H1 (cell line): ENCODE data around the gene DGKD. TPM values are rescaled to one million over a fixed set of nuclear protein-coding genes. Genes with fewer than 3 reads are reported as not detected.

Experiments used
- CTCF ChIA-PET: fragments of 300-600 bp; sonication (Branson Sonifier 250); formaldehyde crosslinking; loops from one replicate; lab custom pipeline; 2021; ENCODE audit not compliant: partially characterized antibody; lab: Charles Lee
- POLR2A ChIA-PET: fragments of 300-600 bp; sonication (Branson Sonifier 250); formaldehyde crosslinking; loops from one replicate; lab custom pipeline; 2021; ENCODE audit warnings: inconsistent platforms; ENCODE audit not compliant: partially characterized antibody; lab: Charles Lee
- DNase-seq, 2 experiments: peaks; one replicate each; pipeline versions ENCODE4 v3.0.0 to v3.0.0-alpha.2; 2010 to 2022; ENCODE audit warnings: low spot score in 2 of 2, low read depth in 1 of 2, mixed read lengths in 1 of 2
- FAIRE-seq: peaks from 2 replicates; lab custom pipeline; 2011; peaks lifted over from hg19 to GRCh38; lab: Jason Lieb, UNC
- H2AFZ ChIP-seq: 2 replicates; pipeline ENCODE4 v1.8.1; 2012; ENCODE audit warnings: low read length, inconsistent platforms
- H2AK5ac ChIP-seq: 2 replicates; pipeline ENCODE4 v1.6.1; 2013; ENCODE audit warnings: low read depth, low read length
- H2BK120ac ChIP-seq: replicated peaks from 2 replicates; pipeline ENCODE3; 2013; ENCODE audit warnings: low read depth, low read length, inconsistent platforms
- H2BK12ac ChIP-seq: 2 replicates; pipeline ENCODE4 v1.6.1; 2013; ENCODE audit warnings: low read depth, low read length
- H2BK15ac ChIP-seq: 2 replicates; pipeline ENCODE4 v1.6.1; 2013; ENCODE audit warnings: low read length
- H2BK20ac ChIP-seq: 2 replicates; pipeline ENCODE4 v1.6.1; 2013; ENCODE audit warnings: low read length
- H2BK5ac ChIP-seq: 2 replicates; pipeline ENCODE4 v1.6.1; 2013; ENCODE audit warnings: low read depth, low read length
- H3K14ac ChIP-seq: 2 replicates; pipeline ENCODE4 v1.6.1; 2013; ENCODE audit warnings: inconsistent platforms; ENCODE audit not compliant: insufficient read length
- H3K18ac ChIP-seq: 2 replicates; pipeline ENCODE4 v1.6.1; 2013; ENCODE audit warnings: low read length; ENCODE audit errors: extremely low read depth
- H3K23ac ChIP-seq: 2 replicates; pipeline ENCODE4 v1.6.1; 2013; ENCODE audit warnings: inconsistent platforms; ENCODE audit not compliant: insufficient read length
- H3K23me2 ChIP-seq: 2 replicates; pipeline ENCODE4 v1.6.1; 2013; ENCODE audit warnings: low read depth, low read length
- H3K27ac ChIP-seq: 2 replicates; pipeline ENCODE4 v1.6.1; 2011; ENCODE audit warnings: low read depth, low read length, inconsistent platforms
- H3K27me3 ChIP-seq, 4 experiments: replicated peaks in 1 of 4; 1 replicate in 1 of 4; 2 replicates in 3 of 4; pipeline versions ENCODE4 v1.6.1 to v1.8.1; 2011 to 2013; ENCODE audit warnings: low read length in 3 of 4, mild to moderate bottlenecking in 3 of 4, inconsistent platforms in 2 of 4, mixed read lengths in 2 of 4, moderate library complexity in 1 of 4; ENCODE audit not compliant: control insufficient read depth in 3 of 4, insufficient read depth in 3 of 4; ENCODE audit errors: extremely low read depth in 1 of 4
- H3K36me3 ChIP-seq, 4 experiments: 2 replicates each; pipeline versions ENCODE4 v1.6.1 to v1.8.1; 2011 to 2013; ENCODE audit warnings: mild to moderate bottlenecking in 4 of 4, low read length in 3 of 4, moderate library complexity in 2 of 4, control low read depth in 1 of 4, inconsistent platforms in 1 of 4; ENCODE audit not compliant: insufficient read depth in 4 of 4, control insufficient read depth in 2 of 4
- H3K4ac ChIP-seq: replicated peaks from 2 replicates; pipeline ENCODE3; 2013; ENCODE audit warnings: low read length, low read depth, mixed read lengths, inconsistent platforms; ENCODE audit not compliant: insufficient read length
- H3K4me1 ChIP-seq, 4 experiments: replicated peaks in 1 of 4; 1 replicate in 1 of 4; 2 replicates in 3 of 4; pipeline versions ENCODE4 v1.6.1 to v1.8.1; 2011 to 2013; ENCODE audit warnings: low read length in 3 of 4, inconsistent platforms in 2 of 4, mixed read lengths in 1 of 4; ENCODE audit not compliant: insufficient read depth in 4 of 4, control insufficient read depth in 3 of 4
- H3K4me2 ChIP-seq, 2 experiments: 2 replicates each; pipeline versions ENCODE4 v1.6.1 to v1.8.1; 2011 to 2013; ENCODE audit warnings: low read depth in 2 of 2, low read length in 2 of 2, control low read depth in 1 of 2, inconsistent platforms in 1 of 2, mild to moderate bottlenecking in 1 of 2; ENCODE audit not compliant: insufficient read depth in 1 of 2
- H3K4me3 ChIP-seq, 4 experiments: fragments of 200-600, 300-600 bp in 1 of 4; sonication (generic), shearing (Covaris generic), sonication (Bioruptor Twin) in 1 of 4; 2 replicates each; pipeline versions ENCODE4 v1.5.1 to v1.8.1; 2011 to 2016; ENCODE audit warnings: low read length in 4 of 4, low read depth in 3 of 4, control low read depth in 2 of 4, inconsistent platforms in 2 of 4, mild to moderate bottlenecking in 2 of 4, mixed read lengths in 1 of 4, moderate library complexity in 1 of 4; ENCODE audit not compliant: insufficient read depth in 2 of 4; ENCODE audit errors: extremely low read depth in 1 of 4
- H3K56ac ChIP-seq: replicated peaks from 2 replicates; pipeline ENCODE3; 2013; ENCODE audit warnings: low read depth, mild to moderate bottlenecking, mixed read lengths, low read length, inconsistent platforms; ENCODE audit not compliant: insufficient read length
- H3K79me1 ChIP-seq: 2 replicates; pipeline ENCODE4 v1.6.1; 2013; ENCODE audit warnings: low read depth, low read length, control low read depth
- H3K79me2 ChIP-seq, 2 experiments: 2 replicates each; pipeline versions ENCODE4 v1.6.1 to v1.8.1; 2012 to 2013; ENCODE audit warnings: low read length in 2 of 2, mild to moderate bottlenecking in 2 of 2, inconsistent platforms in 1 of 2; ENCODE audit not compliant: insufficient read depth in 2 of 2, control insufficient read depth in 1 of 2
- H3K9ac ChIP-seq, 4 experiments: replicated peaks in 1 of 4; 1 replicate in 1 of 4; 2 replicates in 3 of 4; pipeline versions ENCODE4 v1.6.1 to v1.8.1; 2011 to 2013; ENCODE audit warnings: low read depth in 3 of 4, low read length in 3 of 4, control low read depth in 2 of 4, mild to moderate bottlenecking in 2 of 4, moderate library complexity in 2 of 4, inconsistent platforms in 1 of 4; ENCODE audit errors: extremely low read depth in 1 of 4
- H3K9me3 ChIP-seq, 2 experiments: 2 replicates each; pipeline versions ENCODE4 v1.6.1 to v1.8.1; 2012 to 2013; ENCODE audit warnings: mild to moderate bottlenecking in 2 of 2, moderate library complexity in 2 of 2, control low read depth in 1 of 2, inconsistent platforms in 1 of 2, low read depth in 1 of 2, low read length in 1 of 2, mixed read lengths in 1 of 2; ENCODE audit not compliant: insufficient read depth in 2 of 2
- H4K20me1 ChIP-seq, 2 experiments: replicated peaks in 1 of 2; 2 replicates each; pipeline versions ENCODE3 to v1.8.1; 2011 to 2013; ENCODE audit warnings: inconsistent platforms in 2 of 2, low read length in 2 of 2, mild to moderate bottlenecking in 1 of 2; ENCODE audit not compliant: insufficient read depth in 2 of 2, control insufficient read depth in 1 of 2
- H4K5ac ChIP-seq: 2 replicates; pipeline ENCODE4 v1.6.1; 2013; ENCODE audit warnings: low read length, low read depth, mixed read lengths, inconsistent platforms; ENCODE audit not compliant: insufficient read length
- H4K8ac ChIP-seq: 2 replicates; pipeline ENCODE4 v1.8.0; 2013; ENCODE audit warnings: mild to moderate bottlenecking, moderate library complexity, low read length, inconsistent platforms; ENCODE audit not compliant: insufficient read depth; ENCODE audit errors: extremely low read depth
- H4K91ac ChIP-seq: replicated peaks from 2 replicates; pipeline ENCODE3; 2013; ENCODE audit warnings: low read length, mixed read lengths, inconsistent platforms; ENCODE audit not compliant: insufficient read length
- EP300 ChIP-seq, 2 experiments: IDR thresholded peaks; 1 replicate in 1 of 2; 2 replicates in 1 of 2; pipeline ENCODE4 v1.6.1; 2011 to 2012; ENCODE audit warnings: low read depth in 2 of 2, low read length in 2 of 2, mild to moderate bottlenecking in 2 of 2, borderline replicate concordance in 1 of 2, inconsistent platforms in 1 of 2, moderate library complexity in 1 of 2
- NANOG ChIP-seq: IDR thresholded peaks from 2 replicates; pipeline ENCODE4 v1.6.1; 2011; ENCODE audit warnings: low read length, low read depth, mild to moderate bottlenecking, inconsistent platforms; ENCODE audit not compliant: insufficient read depth, poor library complexity, severe bottlenecking
- SIRT6 ChIP-seq: IDR thresholded peaks from one replicate; pipeline ENCODE4 v1.7.1; 2012; ENCODE audit warnings: low read length, inconsistent platforms
- TBP ChIP-seq: IDR thresholded peaks from 2 replicates; pipeline ENCODE4 v1.6.1; 2011; ENCODE audit warnings: low read depth, low read length, improper control_type of control experiment
- WGBS, 2 experiments: shearing (Covaris generic) in 1 of 2; methylation state at CpG; one replicate each; pipeline versions ENCODE4 v1.1.6 to v1.1.7; 2013 to 2015; ENCODE audit warnings: low lambda C conversion rate in 2 of 2, mixed read lengths in 2 of 2, inconsistent platforms in 1 of 2, low coverage in 1 of 2, missing lambda C conversion rate in 1 of 2; ENCODE audit not compliant: insufficient replicate concordance in 2 of 2, insufficient coverage in 1 of 2, insufficient read length in 1 of 2; ENCODE audit errors: extremely low coverage in 1 of 2, missing lambda C conversion rate in 1 of 2; 5-methylcytosine and 5-hydroxymethylcytosine counted together
- polyA plus RNA-seq, 7 experiments: library from polyadenylated mRNA; depleted of rRNA in 3 of 7; stranded (reverse) in 5 of 7; unstranded in 2 of 7; fragments of >200 nt in 5 of 7; fragments of 200-250 nt in 2 of 7; gene quantifications; 1 replicate in 5 of 7; 2 replicates in 1 of 7; 4 replicates in 1 of 7; pipeline versions ENCODE4 v1.2.1 to v1.2.3, GENCODE V29; 2011 to 2013; ENCODE audit warnings: missing spikeins in 2 of 7, mixed read lengths in 2 of 7
- total RNA-seq: library from RNA; stranded (reverse); fragmentation: NEBNext Ultra II Directional; extraction: Animal tissue kit (Norgen Biotek cat#: 25700); gene quantifications from 2 replicates; pipeline ENCODE4 v1.2.1, GENCODE V29; 2021
- TF ChIP-seq, protein P1 (sequence below): IDR thresholded peaks from 2 replicates; pipeline ENCODE4 v1.6.1; 2011; ENCODE audit warnings: low read length, improper control_type of control experiment
- TF ChIP-seq, protein P2 (sequence below): IDR thresholded peaks from 2 replicates; pipeline ENCODE4 v1.6.1; 2012; ENCODE audit warnings: inconsistent platforms
- TF ChIP-seq, protein P3 (sequence below): IDR thresholded peaks from 2 replicates; pipeline ENCODE4 v1.6.1; 2012; ENCODE audit warnings: low read length, inconsistent platforms

The DGKD gene
- total and polyA plus RNA-seq, 2 of the 8 experiments (the other 6 are each of a cell fraction or from before 2014, with no cell fraction given): 7.7 to 30.9 TPM

DNA sequence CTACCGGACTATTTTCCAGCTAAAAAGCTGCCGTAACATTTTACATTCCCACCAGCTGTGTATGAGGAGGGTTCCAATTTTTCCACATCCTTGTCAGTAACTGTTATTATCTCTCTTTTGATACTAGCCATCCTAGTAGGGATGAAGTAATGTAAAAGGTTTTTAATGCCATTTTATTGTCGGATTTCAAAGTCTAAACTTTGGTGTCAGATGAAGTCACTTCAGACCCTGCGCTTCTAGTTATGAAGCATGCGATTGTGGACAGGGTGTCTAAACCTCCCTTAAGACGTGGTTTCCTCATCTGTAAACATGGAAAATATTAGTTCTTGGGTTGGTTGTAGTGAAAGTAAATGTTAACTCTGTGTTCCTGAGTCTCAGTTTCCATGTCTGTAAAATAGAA is 4.7 kb downstream of the DGKD start:
- Histone ChIP-seq H2BK5ac (no peak overlapping the region), H3K79me1 (peaks cover 3% of the 10 kb centered on the region; the same call in 1 of the 2 replicates), H3K18ac (no peak overlapping the region), H3K79me2 (peaks cover 0 to 35% of the 10 kb centered on the region in 2 experiments; a peak in 2 of 4 replicates), H3K4me3 (no peak overlapping the region), H2BK20ac (no peak overlapping the region), H4K5ac (no peak overlapping the region), H3K27ac (no peak overlapping the region), H3K4me2 (no peak overlapping the region), H2AFZ (no peak overlapping the region), H2BK120ac (no peak overlapping the region), H3K23me2 (peaks cover 8% of the 10 kb centered on the region), H3K9me3 (no peaks in the 10 kb centered on the region), H2BK12ac (no peak overlapping the region), H3K36me3 (no peaks in the 10 kb centered on the region), H4K91ac (no peak overlapping the region), H3K14ac (no peak overlapping the region), H3K9ac (no peak overlapping the region), H4K20me1 (peaks cover 8 to 16% of the 10 kb centered on the region in 2 experiments), H3K56ac (no peak overlapping the region), H3K4ac (no peak overlapping the region), H2BK15ac (no peak overlapping the region), H3K27me3 (peaks cover 0 to 12% (median 6%) of the 10 kb centered on the region in 4 experiments; a peak in 5 of 7 replicates), H3K23ac (no peak overlapping the region), H2AK5ac (no peak overlapping the region), H4K8ac (no peak overlapping the region), H3K4me1 (no peaks in the 10 kb centered on the region)
- FAIRE-seq: no peak
- no peak for DNase-seq
- WGBS, 2 experiments: 93% methylated on average over 6 of the region's 6 CpGs; no CpG with 5 or more reads in 1 of the 2 experiments
- ChIA-PET CTCF (no interaction called here), POLR2A (no interaction called here)
- no peak for TF ChIP-seq SIRT6
- TF ChIP-seq, protein P1, sequence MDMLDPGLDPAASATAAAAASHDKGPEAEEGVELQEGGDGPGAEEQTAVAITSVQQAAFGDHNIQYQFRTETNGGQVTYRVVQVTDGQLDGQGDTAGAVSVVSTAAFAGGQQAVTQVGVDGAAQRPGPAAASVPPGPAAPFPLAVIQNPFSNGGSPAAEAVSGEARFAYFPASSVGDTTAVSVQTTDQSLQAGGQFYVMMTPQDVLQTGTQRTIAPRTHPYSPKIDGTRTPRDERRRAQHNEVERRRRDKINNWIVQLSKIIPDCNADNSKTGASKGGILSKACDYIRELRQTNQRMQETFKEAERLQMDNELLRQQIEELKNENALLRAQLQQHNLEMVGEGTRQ: no peak
- TF ChIP-seq, protein P2, sequence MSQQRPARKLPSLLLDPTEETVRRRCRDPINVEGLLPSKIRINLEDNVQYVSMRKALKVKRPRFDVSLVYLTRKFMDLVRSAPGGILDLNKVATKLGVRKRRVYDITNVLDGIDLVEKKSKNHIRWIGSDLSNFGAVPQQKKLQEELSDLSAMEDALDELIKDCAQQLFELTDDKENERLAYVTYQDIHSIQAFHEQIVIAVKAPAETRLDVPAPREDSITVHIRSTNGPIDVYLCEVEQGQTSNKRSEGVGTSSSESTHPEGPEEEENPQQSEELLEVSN: no peak
- TF ChIP-seq EP300 (IDR thresholded peaks at IDR 0.05; ENCODE audit: borderline replicate concordance in 1 of 2, low read depth in 2 of 2, low read length in 2 of 2): no peak
- TF ChIP-seq TBP: no peak
- TF ChIP-seq NANOG: no peak
- TF ChIP-seq, protein P3, sequence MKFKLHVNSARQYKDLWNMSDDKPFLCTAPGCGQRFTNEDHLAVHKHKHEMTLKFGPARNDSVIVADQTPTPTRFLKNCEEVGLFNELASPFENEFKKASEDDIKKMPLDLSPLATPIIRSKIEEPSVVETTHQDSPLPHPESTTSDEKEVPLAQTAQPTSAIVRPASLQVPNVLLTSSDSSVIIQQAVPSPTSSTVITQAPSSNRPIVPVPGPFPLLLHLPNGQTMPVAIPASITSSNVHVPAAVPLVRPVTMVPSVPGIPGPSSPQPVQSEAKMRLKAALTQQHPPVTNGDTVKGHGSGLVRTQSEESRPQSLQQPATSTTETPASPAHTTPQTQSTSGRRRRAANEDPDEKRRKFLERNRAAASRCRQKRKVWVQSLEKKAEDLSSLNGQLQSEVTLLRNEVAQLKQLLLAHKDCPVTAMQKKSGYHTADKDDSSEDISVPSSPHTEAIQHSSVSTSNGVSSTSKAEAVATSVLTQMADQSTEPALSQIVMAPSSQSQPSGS: no peak
